ENCODE measurements around the gene DDRGK1.

Gene DDRGK1

GRCh38 chr20:3239026-3239866, 34.8 kb upstream of the DDRGK1 start, which contains the start of gene SLC4A11:
Gene SLC4A11, minus strand, starts transcription at chr20:3239190. Its CDS starts 53 bp downstream, at chr20:3239137.
- no peak for TF ChIP-seq POLR2AphosphoS5 (IDR thresholded peaks at IDR 0.05; ENCODE audit: low read depth, low read length)
- TF ChIP-seq FOXP2 (optimal IDR thresholded peaks at IDR 0.05; ENCODE audit: borderline replicate concordance, extremely low read depth, extremely low read length, insufficient read depth): peak; percentile 23

GRCh38 chr20:3238616-3239025, 34.1 kb upstream of the DDRGK1 start:
- no peak for TF ChIP-seq REST (IDR thresholded peaks at IDR 0.05; ENCODE audit: insufficient read depth in 1 of 2, low read depth in 2 of 2, low read length in 2 of 2)
- no peak for TF ChIP-seq TAF1 (IDR thresholded peaks at IDR 0.05; ENCODE audit: borderline replicate concordance, insufficient read depth, low read length)
- no peak for TF ChIP-seq POLR2AphosphoS5 (IDR thresholded peaks at IDR 0.05; ENCODE audit: low read depth, low read length)
- no peak for TF ChIP-seq SIN3A (IDR thresholded peaks at IDR 0.05; ENCODE audit: borderline replicate concordance, insufficient read depth, low read length)
- no peak for TF ChIP-seq FOXP2 (optimal IDR thresholded peaks at IDR 0.05; ENCODE audit: borderline replicate concordance, extremely low read depth, extremely low read length, insufficient read depth)

- no peak for TF ChIP-seq REST (IDR thresholded peaks at IDR 0.05; ENCODE audit: insufficient read depth in 1 of 2, low read depth in 2 of 2, low read length in 2 of 2)
- no peak for TF ChIP-seq SIN3A (IDR thresholded peaks at IDR 0.05; ENCODE audit: borderline replicate concordance, insufficient read depth, low read length)
- no peak for TF ChIP-seq TAF1 (IDR thresholded peaks at IDR 0.05; ENCODE audit: borderline replicate concordance, insufficient read depth, low read length)
- TF ChIP-seq FOXP2 (optimal IDR thresholded peaks at IDR 0.05; ENCODE audit: borderline replicate concordance, extremely low read depth, extremely low read length, insufficient read depth): no peak
- TF ChIP-seq POLR2AphosphoS5 (IDR thresholded peaks at IDR 0.05; ENCODE audit: low read depth, low read length): no peak
These were observed 33.6 kb upstream of the DDRGK1 start for GRCh38 chr20:3237958-3238615.

- TF ChIP-seq POLR2AphosphoS5 (IDR thresholded peaks at IDR 0.05; ENCODE audit: low read depth, low read length) (no peak), REST (IDR thresholded peaks at IDR 0.05; ENCODE audit: insufficient read depth in 1 of 2, low read depth in 2 of 2, low read length in 2 of 2) (no peak), FOXP2 (optimal IDR thresholded peaks at IDR 0.05; ENCODE audit: borderline replicate concordance, extremely low read depth, extremely low read length, insufficient read depth) (no peak), TAF1 (IDR thresholded peaks at IDR 0.05; ENCODE audit: borderline replicate concordance, insufficient read depth, low read length) (no peak), SIN3A (IDR thresholded peaks at IDR 0.05; ENCODE audit: borderline replicate concordance, insufficient read depth, low read length) (no peak)
These were observed 32.8 kb upstream of the DDRGK1 start for GRCh38 chr20:3237011-3237957.

All from PFSK-1 (cell line).